GM21737 (cell line): ENCODE measurements around the gene RSPH1.
A peak's percentile ranks its signal among the peaks of the same experiment; 100 is the strongest.

Experiments
- ATAC-seq: cut with Tn5 transposase; IDR thresholded peaks from one replicate; pipeline ENCODE4 v1.9.1; 2021; ENCODE audit warnings: mild to moderate bottlenecking, moderate library complexity; ENCODE audit not compliant: unreplicated experiment

The RSPH1 gene

GRCh38 chr21:42532466-42533181 is 36.6 kb upstream of the RSPH1 start:
- no peak for ATAC-seq

- no peak for ATAC-seq
Observed at GRCh38 chr21:42531771-42532170, 35.7 kb upstream of the RSPH1 start.

- ATAC-seq = no peak
Observed at GRCh38 chr21:42530167-42530518, 34.1 kb upstream of the RSPH1 start.

- peak; percentile 32 for ATAC-seq
Observed at GRCh38 chr21:42527489-42528158, 31.6 kb upstream of the RSPH1 start.

- ATAC-seq = no peak
Observed at GRCh38 chr21:42527127-42527488, 31.1 kb upstream of the RSPH1 start.

- ATAC-seq = no peak
Observed at GRCh38 chr21:42526379-42526727, 30.3 kb upstream of the RSPH1 start.

- ATAC-seq = no peak
Observed at GRCh38 chr21:42525676-42526378, 29.8 kb upstream of the RSPH1 start.

- ATAC-seq = peak; percentile 19
Observed at GRCh38 chr21:42525029-42525581, 29.1 kb upstream of the RSPH1 start.

- ATAC-seq = peak; percentile 62
Observed at GRCh38 chr21:42524341-42525028, 28.5 kb upstream of the RSPH1 start.

GRCh38 chr21:42523941-42524340 is 27.9 kb upstream of the RSPH1 start:
- ATAC-seq = no peak

- ATAC-seq = no peak
Observed at GRCh38 chr21:42523211-42523610, 27.2 kb upstream of the RSPH1 start.

GRCh38 chr21:42522771-42523170 is 26.7 kb upstream of the RSPH1 start:
- ATAC-seq = no peak

GRCh38 chr21:42522271-42522670 is 26.2 kb upstream of the RSPH1 start:
- no peak for ATAC-seq

GRCh38 chr21:42521805-42522204 is 25.8 kb upstream of the RSPH1 start:
- no peak for ATAC-seq

- ATAC-seq = no peak
Observed at GRCh38 chr21:42521384-42521783, 25.4 kb upstream of the RSPH1 start.

GRCh38 chr21:42520628-42521253 is 24.7 kb upstream of the RSPH1 start:
- ATAC-seq = no peak

GRCh38 chr21:42518626-42519025 is 22.6 kb upstream of the RSPH1 start:
- ATAC-seq = no peak

- ATAC-seq = no peak
Observed at GRCh38 chr21:42518215-42518614, 22.2 kb upstream of the RSPH1 start.

- ATAC-seq = no peak
Observed at GRCh38 chr21:42515708-42516502, 19.9 kb upstream of the RSPH1 start.

GRCh38 chr21:42514883-42515228 is 18.8 kb upstream of the RSPH1 start:
- ATAC-seq = no peak
